MCF 10A (cell line): ENCODE measurements around the gene ELN. TPM values are rescaled to one million over a fixed set of nuclear protein-coding genes. Genes with fewer than 3 reads are reported as not detected.

Experiments used
- BruUV-seq: library from RNA; stranded (reverse); fragments of 400-500 nt; replicated peaks from 2 replicates; lab custom pipeline; 2021; lab: Mats Ljungman, UMichigan
- CTCF ChIA-PET: fragments of 300-600 bp; sonication (Branson Sonifier 250); formaldehyde crosslinking; extraction: SDS; loops from one replicate; lab custom pipeline; 2021; ENCODE audit warnings: antibody characterized with exemption, inconsistent platforms; lab: Yijun Ruan, JAX
- POLR2A ChIA-PET: fragments of 300-600, 350-650 bp; sonication (Branson Sonifier 250); formaldehyde crosslinking; extraction: SDS; loops from one replicate; lab custom pipeline; 2020; ENCODE audit warnings: antibody characterized with exemption, inconsistent platforms; lab: Yijun Ruan, JAX
- DNase-seq: peaks from one replicate; pipeline ENCODE4 v3.0.0-alpha.2; 2018; ENCODE audit not compliant: unreplicated experiment
- H3K27ac Mint-ChIP-seq: one replicate; pipeline ENCODE4 v1.8.0; 2022; ENCODE audit warnings: mild to moderate bottlenecking, low read depth, mixed read lengths; ENCODE audit not compliant: unreplicated experiment
- H3K27me3 Mint-ChIP-seq: one replicate; pipeline ENCODE4 v1.8.0; 2022; ENCODE audit warnings: mixed read lengths; ENCODE audit not compliant: insufficient read depth, unreplicated experiment
- H3K36me3 Mint-ChIP-seq: one replicate; pipeline ENCODE4 v1.8.0; 2022; ENCODE audit warnings: mild to moderate bottlenecking, moderate library complexity, mixed read lengths; ENCODE audit not compliant: insufficient read depth, unreplicated experiment
- H3K4me1 Mint-ChIP-seq: one replicate; pipeline ENCODE4 v1.8.0; 2022; ENCODE audit warnings: mixed read lengths; ENCODE audit not compliant: insufficient read depth, unreplicated experiment
- H3K4me3 Mint-ChIP-seq: one replicate; pipeline ENCODE4 v1.8.0; 2022; ENCODE audit warnings: mild to moderate bottlenecking, moderate library complexity, mixed read lengths; ENCODE audit not compliant: unreplicated experiment
- H3K9me3 Mint-ChIP-seq: one replicate; pipeline ENCODE4 v1.8.0; 2022; ENCODE audit warnings: mixed read lengths; ENCODE audit not compliant: unreplicated experiment
- intact Hi-C: fragments of 100-400 bp; cut with micrococcal nuclease; formaldehyde crosslinking; loops from 2 replicates; pipeline ENCODE4 v1.14.1; 2022
- total RNA-seq: library from RNA; stranded (reverse); gene quantifications from 2 replicates; pipeline ENCODE4 v1.2.3, GENCODE V29; 2022
- TF ChIP-seq, protein P1 (sequence below): fragments of 200-600 bp; IDR thresholded peaks from one replicate; pipeline ENCODE4 v1.8.0; 2022; ENCODE audit warnings: antibody characterized with exemption, mild to moderate bottlenecking; ENCODE audit not compliant: unreplicated experiment

Gene ELN
- total RNA-seq, 1 experiment from 2014 or later, result not detected

DNA sequence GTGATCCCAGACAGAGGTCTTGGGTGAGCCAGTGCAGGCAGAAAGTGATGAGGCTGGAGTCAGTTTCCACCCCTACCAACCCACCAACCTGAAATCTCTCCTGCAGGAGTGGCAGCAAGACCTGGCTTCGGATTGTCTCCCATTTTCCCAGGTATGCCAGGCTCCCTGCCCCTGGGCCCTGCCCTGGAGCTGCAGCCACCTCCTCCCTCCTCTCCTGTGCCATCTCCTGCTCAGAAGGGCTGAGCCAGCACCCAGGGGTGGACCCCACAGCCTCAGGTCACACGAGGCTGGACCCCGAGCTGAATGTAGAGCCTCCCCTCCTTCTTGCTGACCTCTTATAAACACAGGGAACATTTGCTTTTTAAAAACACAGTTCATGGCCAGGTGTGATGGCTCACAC is 38.7 kb downstream of the ELN start:
- TF ChIP-seq, protein P1, sequence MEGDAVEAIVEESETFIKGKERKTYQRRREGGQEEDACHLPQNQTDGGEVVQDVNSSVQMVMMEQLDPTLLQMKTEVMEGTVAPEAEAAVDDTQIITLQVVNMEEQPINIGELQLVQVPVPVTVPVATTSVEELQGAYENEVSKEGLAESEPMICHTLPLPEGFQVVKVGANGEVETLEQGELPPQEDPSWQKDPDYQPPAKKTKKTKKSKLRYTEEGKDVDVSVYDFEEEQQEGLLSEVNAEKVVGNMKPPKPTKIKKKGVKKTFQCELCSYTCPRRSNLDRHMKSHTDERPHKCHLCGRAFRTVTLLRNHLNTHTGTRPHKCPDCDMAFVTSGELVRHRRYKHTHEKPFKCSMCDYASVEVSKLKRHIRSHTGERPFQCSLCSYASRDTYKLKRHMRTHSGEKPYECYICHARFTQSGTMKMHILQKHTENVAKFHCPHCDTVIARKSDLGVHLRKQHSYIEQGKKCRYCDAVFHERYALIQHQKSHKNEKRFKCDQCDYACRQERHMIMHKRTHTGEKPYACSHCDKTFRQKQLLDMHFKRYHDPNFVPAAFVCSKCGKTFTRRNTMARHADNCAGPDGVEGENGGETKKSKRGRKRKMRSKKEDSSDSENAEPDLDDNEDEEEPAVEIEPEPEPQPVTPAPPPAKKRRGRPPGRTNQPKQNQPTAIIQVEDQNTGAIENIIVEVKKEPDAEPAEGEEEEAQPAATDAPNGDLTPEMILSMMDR, result no peak
- Mint-ChIP-seq H3K4me3 (no peak overlapping the region), H3K9me3 (no peaks in the 10 kb centered on the region), H3K27me3 (no peaks in the 10 kb centered on the region), H3K36me3 (no peaks in the 10 kb centered on the region), H3K4me1 (peaks cover 6% of the 10 kb centered on the region), H3K27ac (no peak overlapping the region)
- POLR2A ChIA-PET, result no interaction called here
- DNase-seq, result no peak
- CTCF ChIA-PET, result interaction anchor here (0.7 to 2.7 kb wide), 6 partner anchors 79 to 334 kb away, joined by 3 to 16 read pairs (median 4); partner anchors contain the start of genes EIF4H and LAT2
- no TSS peak for BruUV-seq
- intact Hi-C loops, result loop anchor here (1.0 to 2.0 kb wide), 2 partner anchors 140 to 328 kb away; no protein-coding TSS in a partner anchor

- ChIA-PET CTCF (interaction anchor here (0.6 to 4.4 kb wide), 17 partner anchors 9 to 333 kb away, joined by 3 to 36 read pairs (median 8); no protein-coding TSS in a partner anchor), POLR2A (interaction anchor here (0.5 kb wide), 1 partner anchor 11 kb away, joined by 3 read pairs; no protein-coding TSS in a partner anchor)
- BruUV-seq, result no TSS peak
- intact Hi-C loops, result loop anchor here (1.0 to 2.0 kb wide), 3 partner anchors 106 to 332 kb away; partner anchors contain the start of gene EIF4H
- no peak for DNase-seq
- no peaks in the 10 kb centered on the region for H3K27me3 Mint-ChIP-seq
- TF ChIP-seq, protein P1, result no peak
- no peaks in the 10 kb centered on the region for H3K4me1 Mint-ChIP-seq
- no peaks in the 10 kb centered on the region for H3K9me3 Mint-ChIP-seq
- H3K4me3 Mint-ChIP-seq, result no peak overlapping the region
- H3K36me3 Mint-ChIP-seq, result no peaks in the 10 kb centered on the region
- no peak overlapping the region for H3K27ac Mint-ChIP-seq
Observed at GRCh38 chr7:74068378-74069085, 40.6 kb downstream of the ELN start.

DNA sequence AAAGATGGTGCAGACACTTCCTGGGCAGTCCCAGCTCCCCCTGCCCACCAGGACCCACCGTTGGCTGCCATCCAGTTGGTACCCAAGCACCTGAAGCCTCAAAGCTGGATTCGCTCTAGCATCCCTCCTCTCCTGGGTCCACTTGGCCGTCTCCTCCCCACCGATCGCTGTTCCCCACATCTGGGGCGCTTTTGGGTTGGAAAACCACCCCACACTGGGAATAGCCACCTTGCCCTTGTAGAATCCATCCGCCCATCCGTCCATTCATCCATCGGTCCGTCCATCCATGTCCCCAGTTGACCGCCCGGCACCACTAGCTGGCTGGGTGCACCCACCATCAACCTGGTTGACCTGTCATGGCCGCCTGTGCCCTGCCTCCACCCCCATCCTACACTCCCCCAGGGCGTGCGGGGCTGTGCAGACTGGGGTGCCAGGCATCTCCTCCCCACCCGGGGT is 41.1 kb downstream of the ELN start:
- Mint-ChIP-seq H3K36me3 (no peaks in the 10 kb centered on the region), H3K27ac (no peak overlapping the region), H3K27me3 (no peaks in the 10 kb centered on the region), H3K4me3 (no peak overlapping the region), H3K4me1 (no peaks in the 10 kb centered on the region), H3K9me3 (no peaks in the 10 kb centered on the region)
- ChIA-PET CTCF (interaction anchor here (1.1 to 4.4 kb wide), 13 partner anchors 8 to 332 kb away, joined by 3 to 36 read pairs (median 11); no protein-coding TSS in a partner anchor), POLR2A (interaction anchor here (0.9 to 2.1 kb wide), 3 partner anchors 10 to 195 kb away, joined by 3 to 8 read pairs (median 5); partner anchors contain the start of gene EIF4H)
- intact Hi-C loops, result loop anchor here (2.0 kb wide), 2 partner anchors 106 to 332 kb away; partner anchors contain the start of gene EIF4H
- TF ChIP-seq, protein P1, result no peak
- DNase-seq, result no peak
- BruUV-seq, result no TSS peak
